SK-N-SH (cell line): Measurements from ENCODE around the gene EDC4.

Experiments
- CTCF ChIP-seq: fragments of 200-600 bp; sonication (generic); IDR thresholded peaks from 2 replicates; pipeline ENCODE4 v1.6.1; 2017; ENCODE audit warnings: antibody characterized with exemption, mild to moderate bottlenecking, moderate library complexity
- EP300 ChIP-seq, 2 experiments: IDR thresholded peaks; 2 replicates each; pipeline versions ENCODE4 v1.4.0 to v1.6.1; 2012; ENCODE audit warnings: borderline replicate concordance in 1 of 2, low read depth in 1 of 2, low read length in 1 of 2
- FOSL2 ChIP-seq: IDR thresholded peaks from 2 replicates; pipeline ENCODE4 v1.4.0; 2012; ENCODE audit warnings: low read depth, mild to moderate bottlenecking, moderate library complexity, borderline replicate concordance
- GABPA ChIP-seq: IDR thresholded peaks from 2 replicates; pipeline ENCODE4 v1.4.0; 2012; ENCODE audit warnings: low read depth, mild to moderate bottlenecking
- GATA2 ChIP-seq: sonication (generic); formaldehyde crosslinking; IDR thresholded peaks from 2 replicates; pipeline ENCODE4 v1.5.0; 2020; ENCODE audit warnings: mild to moderate bottlenecking, missing genetic modification reagents
- MAX ChIP-seq: IDR thresholded peaks from 2 replicates; pipeline ENCODE4 v1.4.0; 2012; ENCODE audit warnings: low read depth
- MEF2A ChIP-seq: IDR thresholded peaks from 2 replicates; pipeline ENCODE4 v1.4.0; 2012; ENCODE audit warnings: low read depth, borderline replicate concordance
- PBX3 ChIP-seq: IDR thresholded peaks from 2 replicates; pipeline ENCODE4; 2012
- POLR2AphosphoS5 ChIP-seq: IDR thresholded peaks from 2 replicates; pipeline ENCODE4 v1.6.1; 2012; ENCODE audit warnings: low read depth, low read length
- REST ChIP-seq: IDR thresholded peaks from 2 replicates; pipeline ENCODE4 v1.6.1; 2012; ENCODE audit warnings: mild to moderate bottlenecking, low read depth, low read length, moderate library complexity
- SIN3A ChIP-seq: IDR thresholded peaks from 2 replicates; pipeline ENCODE4 v1.6.1; 2012; ENCODE audit warnings: low read depth, mild to moderate bottlenecking, low read length, moderate library complexity, borderline replicate concordance
- TEAD4 ChIP-seq: IDR thresholded peaks from 2 replicates; pipeline ENCODE4 v1.4.0; 2012; ENCODE audit warnings: mild to moderate bottlenecking, borderline replicate concordance; ENCODE audit not compliant: insufficient read depth
- USF2 ChIP-seq: fragments of 150-350 bp; IDR thresholded peaks from 2 replicates; pipeline ENCODE4 v1.6.1; 2017; ENCODE audit warnings: antibody characterized with exemption, low read length, low read depth, borderline replicate concordance

GRCh38 chr16:67909056-67909742 is 36.3 kb downstream of the EDC4 start:
- TF ChIP-seq PBX3: no peak
- no peak for TF ChIP-seq GATA2
- no peak for TF ChIP-seq CTCF
- TF ChIP-seq SIN3A: no peak
- TF ChIP-seq FOSL2: no peak
- TF ChIP-seq POLR2AphosphoS5: no peak
- TF ChIP-seq MAX: no peak
- TF ChIP-seq EP300 (IDR thresholded peaks at IDR 0.05; ENCODE audit: borderline replicate concordance in 1 of 2, low read depth in 1 of 2, low read length in 1 of 2): no peak
- no peak for TF ChIP-seq USF2
- TF ChIP-seq GABPA: no peak
- no peak for TF ChIP-seq REST
- no peak for TF ChIP-seq TEAD4
- no peak for TF ChIP-seq MEF2A
